Measurements from ENCODE around the gene SIAH1. TPM values are rescaled to one million over a fixed set of nuclear protein-coding genes. Genes with fewer than 3 reads are reported as not detected.

SIAH1 gene
- total and polyA plus RNA-seq, 2 of the 8 experiments (the other 6 are each of a cell fraction or from before 2014, with no cell fraction given) = 19.5 to 33.9 TPM

DNA sequence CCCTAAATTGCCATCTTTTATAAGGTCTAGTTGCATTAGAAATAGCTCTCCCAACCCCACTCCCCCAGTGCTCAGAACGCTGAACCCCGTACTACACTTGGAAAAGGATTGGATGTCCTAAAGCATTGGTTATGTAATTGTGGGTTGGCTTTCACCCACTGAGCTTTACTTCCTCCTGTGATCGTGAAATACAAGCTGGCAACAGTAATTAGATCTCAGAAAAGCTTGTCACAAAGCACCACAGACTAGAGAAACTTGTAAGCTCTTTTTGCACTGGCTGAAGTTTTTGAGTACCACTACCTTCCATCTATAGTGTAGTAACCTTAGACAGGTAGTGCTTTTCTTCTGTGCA lies 54.4 kb downstream of the SIAH1 start:
- H3K9ac ChIP-seq (replicated peaks in 1 of 4; ENCODE audit: extremely low read depth in 1 of 4, low read depth in 3 of 4, low read length in 3 of 4) = no peak overlapping the region
- peaks cover 0 to 7% (median under 1%) of the 10 kb centered on the region in 4 experiments; a peak in 3 of 7 replicates for H3K4me1 ChIP-seq (replicated peaks in 1 of 4; ENCODE audit: control insufficient read depth in 3 of 4, insufficient read depth in 4 of 4, low read length in 3 of 4)
- no peak overlapping the region for H2BK5ac ChIP-seq (ENCODE audit: low read depth, low read length)
- no peak overlapping the region for H2BK15ac ChIP-seq (ENCODE audit: low read length)
- no peak overlapping the region for H2AK5ac ChIP-seq (ENCODE audit: low read depth, low read length)
- no peak overlapping the region for H3K4me3 ChIP-seq (ENCODE audit: extremely low read depth in 1 of 4, insufficient read depth in 2 of 4, low read depth in 3 of 4, low read length in 4 of 4)
- no peak for DNase-seq (ENCODE audit: low read depth in 1 of 2, low spot score in 2 of 2)
- H2BK120ac ChIP-seq (replicated peaks; ENCODE audit: low read depth, low read length) = no peak overlapping the region
- no peak overlapping the region for H3K14ac ChIP-seq (ENCODE audit: insufficient read length)
- 97% methylated on average over 3 of the region's 3 CpGs; no CpG with 5 or more reads in 1 of the 2 experiments for WGBS, 2 experiments (ENCODE audit: extremely low coverage in 1 of 2, insufficient coverage in 1 of 2, insufficient read length in 1 of 2, insufficient replicate concordance in 2 of 2, low coverage in 1 of 2, low lambda C conversion rate in 2 of 2, missing lambda C conversion rate in 1 of 2)
- peaks cover 0 to 3% (median 1%) of the 10 kb centered on the region in 4 experiments; a peak in 1 of 8 replicates for H3K36me3 ChIP-seq (ENCODE audit: control insufficient read depth in 2 of 4, insufficient read depth in 4 of 4, low read length in 3 of 4)
- no peak overlapping the region for H3K18ac ChIP-seq (ENCODE audit: extremely low read depth, low read length)
- H3K79me1 ChIP-seq (ENCODE audit: low read depth, low read length) = no peaks in the 10 kb centered on the region
- no peaks in the 10 kb centered on the region for H3K9me3 ChIP-seq (ENCODE audit: insufficient read depth in 2 of 2, low read depth in 1 of 2, low read length in 1 of 2)
- no peak overlapping the region for H4K91ac ChIP-seq (replicated peaks; ENCODE audit: insufficient read length, low read length)
- H3K23ac ChIP-seq (ENCODE audit: insufficient read length) = no peak overlapping the region
- no peak overlapping the region for H2BK20ac ChIP-seq (ENCODE audit: low read length)
- no peaks in the 10 kb centered on the region for H3K27me3 ChIP-seq (replicated peaks in 1 of 4; ENCODE audit: control insufficient read depth in 3 of 4, extremely low read depth in 1 of 4, insufficient read depth in 3 of 4, low read length in 3 of 4)
- no peak overlapping the region for H4K8ac ChIP-seq (ENCODE audit: extremely low read depth, insufficient read depth, low read length)
- H3K23me2 ChIP-seq (ENCODE audit: low read depth, low read length) = no peaks in the 10 kb centered on the region
- ChIA-PET CTCF (ENCODE audit: partially characterized antibody) (interaction anchor here (1.1 to 1.2 kb wide), 5 partner anchors 12 to 300 kb away, joined by 3 to 7 read pairs (median 4); no protein-coding TSS in a partner anchor), POLR2A (ENCODE audit: partially characterized antibody) (no interaction called here)
- peaks cover 0 to 2% of the 10 kb centered on the region in 2 experiments for H4K20me1 ChIP-seq (replicated peaks in 1 of 2; ENCODE audit: control insufficient read depth in 1 of 2, insufficient read depth in 2 of 2, low read length in 2 of 2)
- H4K5ac ChIP-seq (ENCODE audit: insufficient read length, low read depth, low read length) = no peak overlapping the region
- H3K79me2 ChIP-seq (ENCODE audit: control insufficient read depth in 1 of 2, insufficient read depth in 2 of 2, low read length in 2 of 2) = no peaks in the 10 kb centered on the region
- no peak overlapping the region for H3K4me2 ChIP-seq (ENCODE audit: insufficient read depth in 1 of 2, low read depth in 2 of 2, low read length in 2 of 2)
- no peak for FAIRE-seq
- no peak for TF ChIP-seq POU5F1 (IDR thresholded peaks at IDR 0.05; ENCODE audit: low read depth, low read length)
- TF ChIP-seq CREB1 (IDR thresholded peaks at IDR 0.05) = no peak
- TF ChIP-seq EP300 (IDR thresholded peaks at IDR 0.05; ENCODE audit: borderline replicate concordance in 1 of 2, low read depth in 2 of 2, low read length in 2 of 2) = no peak
- no peak for TF ChIP-seq YY1 (IDR thresholded peaks at IDR 0.05; ENCODE audit: low read depth, low read length)
- no peak for TF ChIP-seq CBX8 (IDR thresholded peaks at IDR 0.05; ENCODE audit: borderline replicate concordance, low read depth, low read length)
- TF ChIP-seq ASH2L (IDR thresholded peaks at IDR 0.05; ENCODE audit: low read length) = no peak
- TF ChIP-seq, protein P1, sequence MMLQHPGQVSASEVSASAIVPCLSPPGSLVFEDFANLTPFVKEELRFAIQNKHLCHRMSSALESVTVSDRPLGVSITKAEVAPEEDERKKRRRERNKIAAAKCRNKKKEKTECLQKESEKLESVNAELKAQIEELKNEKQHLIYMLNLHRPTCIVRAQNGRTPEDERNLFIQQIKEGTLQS (IDR thresholded peaks at IDR 0.05; ENCODE audit: insufficient read depth, low read depth, low read length) = no peak
- TF ChIP-seq RFX5 (IDR thresholded peaks at IDR 0.05; ENCODE audit: borderline replicate concordance, low read depth, low read length) = no peak
- no peak for TF ChIP-seq FOSL1 (IDR thresholded peaks at IDR 0.05; ENCODE audit: insufficient read depth, low read depth, low read length)
- TF ChIP-seq NRF1 (IDR thresholded peaks at IDR 0.05; ENCODE audit: low read depth, low read length) = no peak
- no peak for TF ChIP-seq SIX5 (IDR thresholded peaks at IDR 0.05; ENCODE audit: low read depth, low read length)
- TF ChIP-seq TEAD4 (IDR thresholded peaks at IDR 0.05; ENCODE audit: low read depth, low read length) = no peak
- no peak for TF ChIP-seq CEBPB (IDR thresholded peaks at IDR 0.05; ENCODE audit: low read depth, low read length)
- TF ChIP-seq SRF (IDR thresholded peaks at IDR 0.05; ENCODE audit: low read depth, low read length) = no peak
- no peak for TF ChIP-seq CHD1 (IDR thresholded peaks at IDR 0.05; ENCODE audit: low read depth, low read length)
- TF ChIP-seq TCF12 (IDR thresholded peaks at IDR 0.05; ENCODE audit: low read depth, low read length) = no peak
- no peak overlapping the region for H3K4ac ChIP-seq (replicated peaks; ENCODE audit: insufficient read length, low read depth, low read length)
- no peak overlapping the region for H2BK12ac ChIP-seq (ENCODE audit: low read depth, low read length)
- H3K27ac ChIP-seq (ENCODE audit: low read depth, low read length) = no peak overlapping the region
- no peak overlapping the region for H3K56ac ChIP-seq (replicated peaks; ENCODE audit: insufficient read length, low read depth, low read length)
- no peak overlapping the region for H2AFZ ChIP-seq (ENCODE audit: low read length)

Measured in H1 (cell line).